ENCODE results near the gene NUFIP1. TPM values are rescaled to one million over a fixed set of nuclear protein-coding genes. Genes with fewer than 3 reads are reported as not detected.
"Not testable (repeated sequence)": the region's sequence is repeated elsewhere in the genome, so short reads cannot be mapped to it uniquely, and the experiment has no call there.

Gene NUFIP1
- total RNA-seq, 1 donor from 2014 or later: 4.3 TPM

DNA sequence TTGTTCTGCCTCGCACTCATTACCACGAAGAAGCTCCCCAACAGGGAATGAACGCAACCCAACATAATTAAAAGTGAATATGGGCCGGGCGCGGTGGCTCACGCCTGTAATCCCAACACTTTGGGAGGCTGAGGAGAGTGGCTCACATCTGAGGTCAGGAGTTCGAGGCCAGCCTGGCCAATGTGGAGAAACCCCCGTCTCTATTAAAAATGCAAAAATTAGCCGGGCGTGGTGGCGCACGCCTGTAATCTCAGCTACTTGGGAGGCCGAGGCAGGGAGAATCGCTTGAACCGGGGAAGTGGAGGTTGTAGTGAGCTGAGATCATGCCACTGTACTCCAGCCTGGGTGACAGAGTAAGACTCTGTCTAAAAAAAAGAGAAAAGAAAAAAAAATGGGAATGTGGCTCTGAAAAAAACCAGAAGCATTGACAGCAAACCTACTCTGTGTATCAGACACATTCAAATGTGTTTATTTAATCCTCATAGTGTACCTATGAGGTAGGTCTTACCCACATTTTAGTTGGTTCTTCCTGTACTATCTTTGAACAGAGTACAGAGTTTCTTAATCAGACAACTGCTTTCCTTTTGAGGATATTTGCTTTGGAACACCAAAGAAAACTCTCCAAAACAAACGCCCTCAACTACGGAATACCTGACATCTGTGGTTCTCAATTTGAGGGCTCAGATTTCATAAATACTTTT lies 70.0 kb downstream of the NUFIP1 start:
- DNase-seq: no peak

DNA sequence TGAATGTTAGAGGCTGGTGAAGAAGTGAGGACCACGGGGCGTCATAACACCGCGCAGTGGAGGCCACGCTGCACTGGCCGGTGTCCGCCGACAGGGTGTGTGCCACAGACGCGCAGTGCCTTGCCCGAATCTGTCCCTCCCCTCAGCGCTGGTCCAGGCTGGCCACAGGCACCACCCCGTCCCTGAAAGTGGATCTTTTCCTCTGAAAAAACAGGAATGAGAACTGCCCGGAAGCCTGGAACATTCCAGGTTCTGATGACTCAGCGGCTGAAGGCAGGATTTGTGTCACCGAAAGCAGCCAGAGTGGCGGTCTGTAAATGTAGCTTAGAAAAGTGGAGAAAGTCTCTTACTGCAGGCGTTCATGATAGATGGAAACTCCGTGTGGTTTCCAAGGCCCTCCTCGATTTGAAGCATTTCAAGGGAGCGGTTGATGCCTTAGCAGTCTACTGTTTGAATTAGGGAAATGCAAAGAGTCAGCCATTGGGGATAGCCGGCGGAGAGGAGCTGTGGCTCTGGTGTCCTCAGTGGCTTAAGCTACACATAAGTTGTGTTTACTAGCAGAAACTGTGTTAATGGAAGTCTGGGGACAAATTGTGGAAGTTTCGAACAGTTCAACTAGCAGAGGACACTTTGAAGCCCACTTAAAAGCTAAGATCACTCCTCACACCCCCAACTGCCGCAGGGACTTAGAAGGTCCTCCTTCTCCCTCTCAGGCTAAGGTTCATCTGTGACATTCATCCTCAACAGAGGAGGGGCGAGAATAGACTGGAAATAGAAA lies 70.8 kb downstream of the NUFIP1 start:
- peak; percentile 96 for DNase-seq

DNA sequence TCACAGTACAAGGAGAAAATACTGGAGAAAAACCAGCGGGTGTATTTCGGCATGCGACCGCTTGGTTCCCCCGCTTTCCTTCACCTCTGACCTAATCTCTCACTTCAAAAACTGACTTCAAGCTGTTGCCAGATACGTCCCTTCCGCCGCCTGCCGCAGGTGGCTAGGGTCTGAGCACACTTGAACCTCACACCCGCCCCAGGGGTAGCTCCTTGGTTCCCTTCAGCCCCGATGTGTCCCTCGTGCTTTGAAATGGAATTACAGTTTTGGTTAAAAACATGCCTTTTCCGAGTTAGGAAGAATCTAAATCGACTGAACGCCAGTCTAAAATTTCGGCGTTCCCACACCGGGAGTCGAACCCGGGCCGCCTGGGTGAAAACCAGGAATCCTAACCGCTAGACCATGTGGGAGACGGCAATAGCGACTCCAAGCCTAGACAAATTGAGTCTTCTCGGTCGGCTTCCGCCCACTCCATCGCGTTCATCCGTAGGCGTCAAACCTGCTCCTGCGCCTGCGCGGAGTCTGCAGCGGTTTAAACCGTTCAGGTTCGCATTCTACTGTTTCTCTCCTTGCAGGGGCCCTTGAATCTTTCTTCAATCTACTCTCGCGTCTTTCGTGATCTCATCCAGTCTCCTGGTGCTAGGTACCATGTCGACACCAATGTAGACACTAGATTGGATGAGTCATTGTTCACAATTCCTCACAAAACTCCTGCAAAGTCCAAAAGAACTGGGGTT lies 71.5 kb downstream of the NUFIP1 start:
- DNase-seq: peak; percentile 99

DNA sequence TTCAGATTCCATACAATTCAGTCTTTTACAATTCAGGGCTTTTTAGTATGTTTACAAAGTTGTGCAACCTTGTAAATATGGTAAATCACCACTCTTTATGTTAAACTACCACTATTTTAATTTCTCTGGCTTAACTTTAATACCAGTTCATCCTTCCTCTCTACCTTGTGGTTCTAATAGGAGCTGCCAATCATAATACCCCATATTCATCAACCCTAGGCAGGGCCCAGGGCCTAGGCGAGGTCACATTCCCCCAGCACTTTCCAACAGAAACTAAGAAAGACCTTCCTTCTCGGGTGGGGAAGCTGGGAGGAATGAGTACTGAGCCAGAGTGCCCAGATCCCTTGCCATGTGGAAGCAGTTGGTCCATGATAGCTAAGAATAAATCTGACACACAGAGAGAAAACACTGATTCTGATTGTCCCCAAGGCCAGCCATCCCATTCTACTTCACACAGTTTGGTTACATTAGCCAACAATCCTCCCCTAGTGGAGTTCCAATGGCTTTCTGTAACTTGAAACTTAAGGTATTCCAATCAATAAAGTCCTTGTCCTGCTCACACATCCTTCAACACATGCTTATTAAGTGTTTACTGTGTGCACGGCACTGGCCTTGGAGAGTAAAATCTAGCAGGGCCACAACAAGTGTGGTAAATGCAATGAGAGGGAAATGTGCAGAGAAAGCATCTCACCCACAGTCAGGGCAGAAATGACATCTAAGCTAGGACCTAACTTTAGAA lies 76.8 kb downstream of the NUFIP1 start:
- no peak for DNase-seq

DNA sequence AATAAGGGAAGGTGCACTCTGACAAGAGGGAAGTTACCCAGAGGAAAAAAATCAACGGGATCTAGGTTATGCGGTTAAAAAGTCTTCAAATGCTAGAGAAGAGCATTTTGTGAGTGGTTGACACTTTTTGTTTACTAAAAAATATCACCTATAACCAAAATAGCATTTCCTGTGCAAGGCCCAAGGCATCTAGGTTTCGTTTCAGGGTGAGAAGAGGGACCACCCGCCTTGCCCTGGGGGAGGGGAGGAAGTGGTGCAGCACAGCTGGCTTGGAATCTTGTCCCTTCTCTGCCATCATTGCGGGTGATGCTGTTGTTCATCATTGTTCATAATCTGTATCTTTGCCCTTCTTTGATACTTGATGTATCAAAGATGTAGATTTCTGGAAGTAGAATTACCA lies 80.6 kb downstream of the NUFIP1 start:
- DNase-seq: no peak

DNA sequence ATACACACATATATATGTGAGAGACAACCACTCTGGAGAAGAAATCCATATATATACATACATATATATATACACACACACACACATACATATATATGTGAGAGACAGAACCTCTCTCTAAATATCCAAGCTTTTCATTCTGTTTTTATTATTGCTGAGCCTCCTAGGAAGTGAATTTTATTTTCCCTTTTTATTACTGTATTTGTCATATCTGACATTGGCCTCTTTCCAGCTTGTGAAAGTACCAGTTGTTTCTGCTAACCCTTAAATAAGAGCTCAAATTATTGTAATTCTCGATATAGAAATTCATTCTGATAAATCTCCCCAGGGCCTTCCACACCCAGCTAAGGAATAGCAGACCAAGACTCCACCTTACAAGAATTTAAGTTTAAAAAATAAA lies 81.0 kb downstream of the NUFIP1 start:
- DNase-seq: no peak

DNA sequence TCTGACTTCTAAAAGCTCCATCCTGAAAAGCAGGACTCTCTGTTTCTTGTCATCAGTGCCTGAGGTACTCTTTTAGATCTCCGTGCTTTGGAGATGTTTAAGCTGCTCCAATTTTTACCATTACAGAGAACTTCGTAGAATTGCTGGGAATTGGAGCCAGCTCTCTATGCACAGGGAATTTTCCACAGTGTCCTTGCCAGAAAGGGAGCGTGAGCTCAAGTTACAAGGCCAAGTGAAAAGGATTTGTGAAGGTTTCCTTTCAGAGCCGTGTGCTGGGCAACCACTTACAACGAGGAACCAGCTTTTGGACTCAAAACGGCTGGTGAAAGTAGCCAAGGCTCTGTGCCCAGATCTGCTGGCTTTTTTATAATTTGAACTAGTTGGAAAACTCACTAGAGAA lies 82.6 kb downstream of the NUFIP1 start:
- DNase-seq: peak; percentile 97

DNA sequence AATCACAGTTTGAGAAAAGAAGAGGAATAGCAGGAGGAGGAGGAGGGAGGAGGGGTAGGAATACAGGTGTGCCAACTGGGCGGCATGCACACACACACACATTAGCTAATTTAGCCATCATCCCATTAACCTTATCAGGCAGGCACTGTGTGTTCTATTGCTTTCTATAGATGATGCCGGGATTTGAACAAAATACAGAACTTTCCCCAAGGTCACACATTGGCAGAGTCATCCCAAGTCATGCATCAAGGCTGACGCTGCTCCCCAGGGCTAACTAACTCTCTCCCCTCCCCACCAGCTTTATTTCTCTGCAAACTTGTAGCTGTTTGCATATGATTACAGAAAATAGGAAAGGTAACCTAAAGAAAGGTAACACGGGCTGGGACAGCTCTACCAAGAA lies 83.0 kb downstream of the NUFIP1 start:
- DNase-seq: no peak

DNA sequence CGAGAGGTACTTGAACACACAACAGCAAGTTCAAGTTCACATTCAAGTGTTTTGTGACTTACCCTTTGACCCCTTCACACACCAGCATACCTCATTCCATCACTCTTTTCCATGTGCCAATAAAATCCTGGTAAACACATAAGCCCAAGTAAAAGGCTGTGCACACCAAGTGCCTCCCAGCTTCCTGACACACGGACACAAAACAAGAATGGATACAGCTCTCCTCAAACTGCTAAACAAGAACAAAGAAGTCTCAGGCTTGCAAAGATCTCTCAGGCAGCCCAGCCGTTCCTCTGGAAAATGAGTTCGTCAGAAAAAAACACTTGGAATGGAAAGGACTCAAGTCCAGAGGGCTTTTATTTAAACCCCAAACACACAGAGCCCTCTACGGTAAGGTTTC lies 83.7 kb downstream of the NUFIP1 start:
- no peak for DNase-seq

DNA sequence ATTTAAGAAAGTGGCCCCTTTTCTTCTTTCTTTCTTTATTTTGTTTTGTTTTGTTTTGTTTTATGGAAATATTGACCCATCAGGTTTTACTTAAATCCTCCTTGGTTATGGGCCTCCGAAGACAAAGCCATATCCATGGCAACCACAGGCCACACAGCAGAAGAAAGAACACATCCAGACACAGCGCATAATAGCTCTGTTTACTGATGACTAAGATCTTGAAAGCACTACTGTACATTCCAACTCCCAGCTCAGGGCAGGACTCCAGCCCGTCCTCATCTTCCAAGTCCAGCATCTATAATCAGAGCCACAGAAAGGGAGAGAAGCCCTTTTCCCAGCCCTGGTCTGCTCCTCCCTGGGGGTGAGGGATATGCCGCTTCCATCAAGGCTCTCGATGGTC lies 84.3 kb downstream of the NUFIP1 start:
- peak; percentile 93 for DNase-seq

DNA sequence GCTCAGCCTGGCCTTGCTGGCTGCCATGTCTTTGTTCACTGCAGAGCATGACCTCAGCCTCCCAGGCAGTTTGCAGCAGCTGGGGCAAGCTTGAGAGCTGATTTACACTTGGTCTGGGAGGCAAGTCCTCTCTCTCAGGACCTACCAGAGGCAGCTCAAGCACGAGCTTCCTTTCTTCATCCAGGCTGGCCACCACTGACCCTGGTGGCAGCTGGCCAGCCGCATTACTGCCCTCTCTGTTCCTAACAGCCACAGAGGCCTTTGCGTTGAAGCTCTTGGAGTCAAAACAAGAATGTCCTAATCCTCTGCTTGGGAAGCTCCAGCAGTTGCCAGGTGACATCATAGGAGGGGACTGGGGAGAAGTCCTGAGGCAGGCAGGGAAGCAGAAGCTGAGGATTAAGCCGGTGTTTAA lies 85.7 kb downstream of the NUFIP1 start:
- peak; percentile 98 for DNase-seq

DNA sequence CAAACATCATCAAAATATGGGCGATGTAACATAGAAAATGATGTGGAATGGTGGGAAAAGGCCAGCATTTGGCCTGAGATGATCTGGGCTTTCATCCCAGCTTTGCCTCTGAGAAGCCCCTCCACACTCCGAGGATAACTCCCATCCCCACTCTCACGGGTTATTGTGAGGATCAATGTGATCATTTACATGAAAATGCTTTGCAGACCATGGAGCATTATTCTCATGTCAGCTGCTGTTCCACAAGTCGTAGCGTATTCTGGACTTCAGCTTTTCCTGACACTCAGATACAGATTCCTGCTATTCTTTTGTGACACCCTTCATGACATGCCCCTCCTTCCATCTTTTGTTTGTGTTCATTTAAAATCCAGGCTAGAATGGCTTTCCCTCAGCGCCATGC lies 86.5 kb downstream of the NUFIP1 start:
- DNase-seq: no peak

DNA sequence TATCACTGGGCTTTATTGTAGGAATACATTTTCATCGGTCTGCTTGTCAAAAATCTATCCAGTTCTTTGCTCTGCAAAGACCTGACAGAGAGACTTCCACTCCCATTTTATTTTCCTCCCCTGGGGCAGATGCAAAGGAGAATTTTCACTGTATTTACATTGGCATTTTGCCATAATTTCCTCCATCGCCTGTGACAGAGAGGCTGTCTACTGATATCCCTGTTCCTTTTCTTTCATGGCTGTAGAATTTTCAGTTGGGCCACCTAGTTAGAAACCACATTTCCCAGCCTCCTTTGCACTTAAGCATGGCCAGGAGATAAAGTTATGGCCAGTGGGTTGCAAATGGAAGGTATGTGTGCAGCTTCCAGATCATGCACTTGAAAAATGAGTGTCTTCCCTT lies 89.3 kb downstream of the NUFIP1 start:
- no peak for DNase-seq

DNA sequence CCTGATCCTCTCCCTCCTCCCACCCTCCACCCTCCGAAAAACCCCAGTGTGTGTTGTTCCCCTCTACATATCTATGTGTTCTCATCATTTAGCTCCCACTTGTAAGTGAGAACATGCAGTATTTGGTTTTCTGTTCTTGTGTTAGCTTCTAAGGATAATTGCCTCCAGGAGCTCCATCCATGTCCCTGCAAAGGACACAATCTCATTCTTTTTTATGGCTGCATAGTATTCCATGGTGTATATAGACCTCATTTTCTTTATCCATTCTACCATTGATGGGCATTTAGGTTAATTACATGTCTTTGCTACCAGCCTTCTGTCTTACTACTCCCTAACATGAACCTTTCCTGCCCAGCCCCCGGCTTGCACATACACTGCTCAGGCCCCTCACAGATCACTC lies 91.0 kb downstream of the NUFIP1 start:
- not testable (repeated sequence) for DNase-seq

DNA sequence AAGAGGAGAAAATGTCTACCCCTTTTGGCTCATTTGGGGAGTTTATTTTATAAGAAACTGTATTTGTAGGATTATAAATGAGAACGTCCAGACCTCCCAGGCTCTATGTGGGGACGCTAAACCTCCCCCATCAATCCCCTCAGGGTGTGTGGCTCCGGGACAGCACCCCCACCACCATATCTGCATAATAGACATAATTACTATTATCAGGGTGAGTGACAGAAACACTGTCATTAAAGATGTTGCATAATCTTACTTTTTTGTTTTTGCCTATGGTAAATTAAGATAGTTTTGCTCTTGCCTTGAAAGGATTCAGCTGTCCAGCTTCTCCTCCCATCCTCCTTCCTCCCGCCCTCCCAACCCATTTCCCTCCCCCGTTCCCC lies 93.3 kb downstream of the NUFIP1 start:
- no peak for DNase-seq

DNA sequence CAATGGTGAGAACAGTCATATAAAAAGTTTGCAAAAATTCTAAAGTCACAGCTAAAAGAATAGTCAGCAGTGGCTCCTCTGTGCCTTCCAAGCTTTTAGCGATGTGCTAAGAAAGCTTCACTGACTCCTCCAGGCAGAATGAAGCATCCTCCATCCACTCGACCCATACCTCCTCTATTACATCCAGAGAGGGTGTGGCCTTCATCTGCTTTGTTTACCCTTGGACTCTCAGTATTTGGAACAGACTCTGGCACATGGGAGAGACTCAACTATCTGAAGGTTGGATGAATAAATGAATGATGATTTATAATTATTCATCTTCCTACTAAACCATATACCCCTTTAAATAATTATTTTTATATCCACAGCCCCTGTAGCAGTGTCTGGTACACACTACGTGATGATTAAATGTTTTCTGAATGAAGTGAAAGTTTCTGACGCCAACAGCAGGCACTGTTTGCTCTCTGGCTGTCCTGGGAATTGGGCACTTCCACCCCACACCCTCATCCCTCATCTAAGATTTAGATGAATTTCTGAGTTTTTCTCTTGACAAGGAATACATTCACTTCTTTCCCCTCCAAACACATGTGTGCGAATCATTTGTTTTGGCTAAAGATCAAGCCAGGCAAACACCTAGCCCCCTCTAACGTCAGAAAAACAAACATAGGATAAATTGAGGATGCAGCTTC lies 93.9 kb downstream of the NUFIP1 start:
- no peak for DNase-seq

DNA sequence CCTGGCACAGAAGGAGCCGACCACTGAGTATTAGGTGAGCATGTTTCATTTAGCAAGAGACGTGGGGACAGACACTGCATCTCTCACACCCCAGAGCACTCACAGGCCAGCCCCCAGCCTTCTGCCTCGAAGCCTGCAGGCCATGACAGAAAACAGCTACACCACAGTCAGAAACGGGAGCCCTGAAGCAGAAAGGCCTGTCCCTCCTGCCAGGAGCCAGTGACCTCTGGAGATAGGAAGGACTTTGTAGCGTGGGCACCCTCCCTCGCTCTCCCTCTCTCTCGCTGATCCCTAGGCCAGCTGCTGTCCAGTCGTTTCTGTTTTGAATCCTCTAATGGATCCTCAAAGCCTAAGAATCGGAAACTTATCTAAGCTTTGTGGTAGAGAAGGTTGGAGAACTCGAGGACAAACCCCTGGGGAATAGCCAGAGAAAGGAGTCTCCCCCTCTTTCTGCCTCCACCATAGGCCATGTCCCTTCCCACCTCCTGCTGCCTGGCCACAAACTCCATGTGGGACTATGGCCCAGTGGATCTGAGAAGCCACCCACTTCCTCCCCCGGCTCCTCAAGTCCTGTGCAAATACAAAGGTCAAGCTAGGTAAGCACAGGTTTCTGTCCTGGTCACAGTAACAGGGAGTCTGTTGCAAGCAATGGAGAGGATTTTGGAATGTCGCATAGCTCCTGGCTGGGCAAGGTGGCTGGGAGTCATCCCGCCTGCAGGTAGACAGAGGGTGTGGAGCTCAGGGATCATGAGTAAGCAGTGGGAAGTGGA lies 95.1 kb downstream of the NUFIP1 start:
- no peak for DNase-seq
